NCI-H524 (cell line): ENCODE data around the gene PGAP6.
A peak's percentile ranks its signal among the peaks of the same experiment; 100 is the strongest.
"Not testable (repeated sequence)": the region's sequence is repeated elsewhere in the genome, so short reads cannot be mapped to it uniquely, and the experiment has no call there.

Source experiments
- DNase-seq, 2 experiments: peaks; one replicate each; lab custom pipeline; 2025; lab: John Stamatoyannopoulos, UW

PGAP6 gene

GRCh38 chr16:349211-349610 is 32.6 kb downstream of the PGAP6 start:
- DNase-seq = no peak

- not testable (repeated sequence) for DNase-seq
Measured at GRCh38 chr16:348495-348894, 33.3 kb downstream of the PGAP6 start.

DNA sequence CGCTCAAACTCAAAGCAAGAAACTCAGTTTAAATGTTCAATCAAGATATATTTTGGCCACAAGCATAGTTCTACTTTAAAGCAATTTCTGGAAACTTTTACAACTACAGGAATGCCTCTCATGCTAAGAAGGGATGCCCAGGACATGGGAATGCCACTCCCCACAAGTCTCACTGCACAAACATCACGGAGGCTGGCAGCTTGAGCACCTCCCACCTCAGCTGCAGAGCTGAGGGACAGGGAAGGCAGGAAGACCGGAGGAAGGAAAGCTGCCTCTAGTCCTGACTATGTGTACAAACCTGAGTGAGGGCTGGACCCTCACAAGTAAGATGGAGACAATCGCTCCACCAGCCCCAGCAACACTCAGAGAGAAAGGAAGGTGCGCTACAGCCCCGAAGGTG is 34.6 kb downstream of the PGAP6 start:
- DNase-seq = no peak

DNA sequence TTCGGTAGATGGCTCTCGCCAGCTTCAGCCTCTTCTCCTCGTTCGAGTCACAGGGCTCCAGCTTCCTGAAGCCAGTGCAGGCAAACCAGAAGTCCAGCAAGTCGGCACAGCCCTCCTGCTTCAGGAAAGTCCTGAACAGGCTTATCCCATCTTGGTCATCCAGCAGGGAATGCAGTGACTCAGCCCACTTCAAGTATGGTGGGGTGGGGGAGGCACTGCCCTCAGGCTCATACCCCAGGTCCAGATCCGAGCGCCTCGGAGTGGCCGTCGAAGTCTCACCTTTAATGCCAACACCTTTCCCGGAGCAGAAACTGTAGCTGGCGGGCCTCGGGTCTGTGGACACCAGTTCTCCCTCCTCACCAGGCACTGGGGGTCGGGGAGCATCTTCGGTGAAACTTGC is 35.2 kb downstream of the PGAP6 start:
- no peak for DNase-seq

DNA sequence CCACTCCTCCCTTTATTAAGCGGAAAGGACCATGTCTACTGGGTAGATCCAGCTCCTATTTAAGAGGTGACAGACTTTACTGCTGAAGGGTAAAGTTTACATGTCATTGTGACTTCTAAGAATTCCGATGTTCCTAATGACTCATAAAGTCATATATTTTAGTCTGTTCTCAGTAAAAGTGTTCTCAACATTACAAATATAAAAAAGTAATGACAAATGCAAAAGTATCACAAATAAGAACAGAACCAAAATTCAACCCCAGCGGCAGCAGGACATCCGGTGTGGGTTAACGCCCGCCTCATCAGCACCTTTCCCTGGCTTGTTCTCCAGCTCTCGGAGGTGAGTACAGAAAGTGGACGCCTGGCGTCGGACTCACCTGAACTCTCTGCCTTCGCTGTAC is 36.0 kb downstream of the PGAP6 start:
- DNase-seq = no peak

DNA sequence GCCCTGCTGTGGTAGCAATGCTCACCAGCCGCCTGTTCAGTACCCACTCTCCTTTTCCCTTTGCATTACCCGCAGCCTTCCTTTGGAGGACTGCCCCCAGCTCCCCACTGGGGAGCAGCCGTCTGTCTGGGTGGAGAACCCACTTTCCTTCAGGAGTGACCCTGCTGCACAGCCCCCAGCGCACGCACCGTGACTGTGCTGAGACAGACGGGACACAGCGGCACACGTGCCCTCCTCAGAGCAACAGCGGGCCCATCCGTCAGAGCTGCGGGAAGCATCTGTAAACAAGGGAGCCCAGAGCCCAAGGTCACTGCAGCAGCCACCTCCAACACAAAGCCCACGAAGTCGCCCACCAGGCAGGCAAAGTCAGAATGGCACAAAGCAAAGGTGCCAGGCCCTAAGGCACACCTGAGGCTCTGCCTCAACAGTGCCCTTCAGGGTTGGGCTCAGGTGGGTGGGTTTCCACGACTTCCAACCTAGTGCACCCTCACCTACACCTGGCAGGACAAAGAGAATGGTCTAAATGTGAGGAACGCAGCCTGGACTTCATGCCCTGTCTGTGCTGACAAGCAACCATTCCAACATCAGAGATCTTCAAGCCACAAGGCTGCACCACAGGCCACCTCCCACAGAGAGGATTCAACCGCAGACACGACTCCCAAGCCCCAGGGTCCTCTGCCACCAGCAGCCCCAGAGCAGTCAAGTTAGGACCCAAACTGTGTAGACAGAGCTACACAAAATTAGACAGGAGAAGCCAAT is 39.1 kb downstream of the PGAP6 start:
- no peak for DNase-seq

GRCh38 chr16:341974-342336 is 39.8 kb downstream of the PGAP6 start:
- not testable (repeated sequence) for DNase-seq

DNA sequence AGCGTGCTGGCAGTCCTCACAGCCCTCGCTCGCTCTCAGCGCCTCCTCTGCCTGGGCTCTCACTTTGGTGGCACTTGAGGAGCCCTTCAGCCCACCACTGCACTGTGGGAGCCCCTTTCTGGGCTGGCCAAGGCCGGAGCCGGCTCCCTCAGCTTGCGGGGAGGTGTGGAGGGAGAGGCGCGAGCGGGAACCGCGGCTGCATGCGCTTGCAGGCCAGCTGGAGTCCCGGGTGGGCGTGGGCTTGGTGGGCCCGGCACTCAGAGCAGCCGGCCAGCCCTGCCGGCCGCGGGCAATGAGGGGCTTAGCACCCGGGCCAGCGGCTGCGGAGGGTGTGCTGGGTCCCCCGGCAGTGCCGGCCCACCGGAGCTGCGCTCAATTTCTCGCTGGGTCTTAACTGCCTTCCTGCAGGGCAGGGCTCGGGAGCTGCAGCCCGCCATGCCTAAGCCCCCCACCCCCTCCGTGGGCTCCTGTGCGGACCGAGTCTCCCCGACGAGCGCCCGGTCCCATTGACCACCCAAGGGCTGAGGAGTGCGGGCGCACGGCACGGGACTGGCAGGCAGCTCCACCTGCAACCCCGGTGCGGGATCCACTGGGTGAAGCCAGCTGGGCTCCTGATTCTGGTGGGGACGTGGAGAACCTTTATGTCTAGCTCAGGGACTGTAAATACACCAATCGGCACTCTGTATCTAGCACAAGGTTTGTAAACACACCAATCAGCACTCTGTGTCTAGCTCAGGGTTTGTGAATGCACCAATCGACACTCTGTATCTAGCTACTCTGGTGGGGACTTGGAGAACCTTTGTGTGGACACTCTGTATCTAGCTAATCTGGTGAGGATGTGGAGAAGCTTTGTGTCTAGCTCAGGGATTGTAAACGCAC is 40.4 kb downstream of the PGAP6 start:
- not testable (repeated sequence) for DNase-seq

GRCh38 chr16:340370-341091 is 41.2 kb downstream of the PGAP6 start:
- no peak for DNase-seq

- no peak for DNase-seq
Measured at GRCh38 chr16:339680-340079, 42.1 kb downstream of the PGAP6 start.

DNA sequence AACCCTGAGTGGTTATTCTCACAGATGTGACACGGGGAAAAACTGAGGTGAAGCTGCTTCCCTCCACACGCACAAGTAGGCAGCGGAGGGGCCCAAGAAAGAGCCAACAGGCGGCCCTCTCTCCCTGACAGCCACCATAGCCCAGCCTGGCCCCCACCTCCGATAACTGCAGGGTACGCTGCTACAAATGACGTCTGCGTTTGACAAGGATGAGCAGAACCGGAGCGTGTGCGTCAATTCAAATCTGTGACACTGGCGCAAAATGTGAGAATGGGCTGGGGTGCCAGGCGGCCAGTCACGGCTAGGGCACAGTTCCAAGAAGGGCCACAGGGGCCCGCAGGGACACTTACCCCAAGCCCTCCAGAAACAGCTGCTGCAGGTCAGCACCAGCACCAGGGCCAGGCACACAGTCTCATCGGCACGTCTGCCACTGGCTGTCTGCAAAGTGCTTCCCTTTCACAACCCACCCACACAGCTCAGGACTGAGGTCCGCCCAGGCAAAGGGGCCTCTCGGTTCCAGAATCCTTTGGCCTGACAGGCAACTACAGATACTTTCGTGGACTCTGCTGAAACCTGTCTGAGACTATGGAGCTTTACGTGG is 43.7 kb downstream of the PGAP6 start:
- DNase-seq = peak in 1 of 2 experiments; percentile 42

DNA sequence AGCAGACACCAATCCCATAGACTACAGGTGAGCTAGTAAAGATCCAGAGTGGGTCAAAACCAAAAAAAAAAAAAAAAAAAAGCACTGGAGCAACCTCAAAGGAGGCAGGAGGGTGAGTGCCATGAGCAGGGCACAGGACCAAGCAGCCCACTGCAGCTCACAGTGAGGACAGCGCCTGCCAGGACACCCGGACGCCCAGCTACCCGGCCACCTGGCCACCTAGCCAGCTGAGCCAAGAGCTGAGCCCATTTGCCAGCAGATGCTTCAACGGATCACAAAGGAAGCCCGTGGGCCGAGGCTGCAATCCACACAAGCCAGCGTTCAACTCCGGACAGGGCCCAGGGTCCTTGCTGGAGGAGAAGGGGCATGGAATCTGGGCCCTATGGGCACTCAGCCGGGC is 44.3 kb downstream of the PGAP6 start:
- peak in 1 of 2 experiments; percentile 71 for DNase-seq

- no peak for DNase-seq
Measured at GRCh38 chr16:336269-336668, 45.5 kb downstream of the PGAP6 start.

DNA sequence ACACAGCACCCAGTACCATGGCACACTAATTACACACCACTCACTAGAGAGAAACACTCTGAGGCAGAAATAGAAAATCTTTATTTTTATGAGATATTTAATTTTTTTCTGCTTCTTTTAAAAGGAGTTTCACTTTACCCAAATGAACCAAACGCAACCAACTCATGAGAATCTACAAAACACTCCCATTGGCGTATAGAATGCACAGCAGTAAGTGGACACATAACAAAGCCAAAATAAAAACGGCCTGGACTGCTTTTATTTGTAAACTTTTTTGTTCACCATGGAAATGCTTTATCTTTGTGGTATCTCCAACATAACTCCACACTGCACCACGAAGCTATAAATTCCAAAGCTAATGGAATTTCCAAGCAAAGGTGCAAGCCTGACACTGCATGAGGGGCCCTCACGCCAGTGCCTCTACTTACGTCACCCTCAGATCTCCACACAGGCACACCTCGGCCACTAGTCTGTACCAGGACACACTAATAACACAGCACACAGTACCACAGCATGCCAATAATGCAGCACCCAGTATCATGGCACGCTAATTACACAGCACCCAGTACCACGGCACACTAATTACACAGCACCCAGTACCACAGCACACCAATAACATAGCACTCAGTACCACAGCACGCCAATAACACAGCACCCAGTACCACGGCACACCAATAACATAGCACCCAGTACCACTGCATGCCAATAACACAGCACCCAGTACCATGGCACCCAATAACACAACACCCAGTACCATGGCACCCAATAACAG is 46.7 kb downstream of the PGAP6 start:
- not testable (repeated sequence) for DNase-seq

- not testable (repeated sequence) for DNase-seq
Measured at GRCh38 chr16:334164-334832, 47.5 kb downstream of the PGAP6 start.

GRCh38 chr16:333406-334094 is 48.2 kb downstream of the PGAP6 start:
- no peak for DNase-seq

DNA sequence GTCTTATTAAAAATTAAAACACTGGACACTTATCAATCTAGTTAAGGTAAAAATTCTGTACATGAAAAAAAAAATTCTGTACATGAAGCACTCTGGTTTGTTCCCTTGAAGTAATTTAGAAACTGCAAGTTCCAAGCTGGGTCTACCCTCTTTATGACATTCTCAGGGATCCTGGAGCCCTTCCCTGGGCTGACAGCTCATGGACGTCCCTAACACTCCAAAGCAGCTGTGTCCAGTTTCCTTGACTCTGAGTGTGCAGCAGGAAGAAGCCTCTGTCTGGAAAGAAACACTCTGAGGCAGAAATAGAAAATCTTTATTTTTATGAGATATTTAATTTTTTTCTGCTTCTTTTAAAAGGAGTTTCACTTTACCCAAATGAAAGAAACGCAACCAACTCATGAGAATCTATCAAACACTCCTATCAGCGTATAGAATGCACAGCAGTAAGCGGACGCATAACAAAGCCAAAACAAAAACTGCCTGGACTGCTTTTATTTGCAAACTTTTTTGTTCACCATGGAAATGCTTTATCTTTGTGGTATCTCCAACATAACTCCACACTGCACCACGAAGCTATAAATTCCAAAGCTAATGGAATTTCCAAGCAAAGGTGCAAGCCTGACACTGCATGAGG is 50.5 kb downstream of the PGAP6 start:
- DNase-seq = not testable (repeated sequence)

DNA sequence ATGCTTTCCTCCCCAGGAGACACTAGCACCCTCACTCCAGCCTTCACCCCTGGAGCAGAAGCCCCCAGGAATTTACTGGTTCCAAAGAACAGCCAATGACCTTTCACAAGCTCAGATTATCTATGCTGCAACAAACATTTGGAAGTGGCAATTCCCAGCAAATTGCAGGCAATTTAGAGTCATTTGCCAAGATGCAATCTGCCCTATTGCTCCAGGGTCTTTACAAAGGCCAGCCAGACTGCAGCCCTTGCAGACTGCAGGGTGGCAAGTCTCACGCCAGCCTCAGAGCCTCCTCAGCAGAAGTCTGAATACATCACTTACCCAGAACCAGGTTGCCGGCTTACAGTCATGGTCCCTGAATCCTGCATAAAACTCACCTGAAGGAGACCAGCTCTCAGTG is 51.0 kb downstream of the PGAP6 start:
- no peak for DNase-seq

DNA sequence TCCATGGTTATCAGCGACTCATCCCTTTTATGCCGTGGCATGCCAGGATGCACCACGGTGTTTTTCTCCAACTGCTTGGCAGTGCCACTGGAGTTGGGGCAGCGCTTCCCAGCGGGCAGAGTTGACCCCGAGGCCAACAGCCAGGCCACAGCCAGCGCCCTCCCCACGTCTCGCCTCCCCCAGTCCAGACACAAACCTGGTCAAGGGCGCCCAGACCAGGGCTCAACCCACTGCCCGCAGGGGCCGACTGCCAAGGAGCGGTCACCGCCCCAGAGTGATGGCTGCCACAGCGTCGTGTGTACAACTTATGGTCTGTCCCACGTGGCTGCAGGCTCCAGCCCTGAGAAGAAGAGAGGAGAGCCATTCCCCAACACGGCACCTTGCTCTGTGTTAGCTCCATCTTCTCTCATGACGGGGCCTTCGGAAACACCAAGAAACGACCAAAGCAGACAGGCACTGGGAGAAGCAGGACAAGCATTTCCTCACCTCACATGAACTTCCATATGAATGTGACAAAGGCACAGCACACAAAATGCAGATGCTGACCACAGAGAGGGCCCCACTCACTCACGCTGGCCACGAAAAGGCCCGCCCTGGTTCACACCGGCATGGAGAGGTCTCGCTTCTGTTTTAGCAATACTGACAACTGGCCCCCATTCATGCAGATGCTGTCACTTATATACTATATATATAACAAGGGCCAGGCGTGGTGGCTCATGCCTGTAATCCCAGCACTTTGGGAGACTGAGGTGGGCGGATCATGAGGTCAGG is 56.2 kb downstream of the PGAP6 start:
- DNase-seq = no peak
